ENCODE data around the gene HPCAL4. TPM values are rescaled to one million over a fixed set of nuclear protein-coding genes. Genes with fewer than 3 reads are reported as not detected.

The HPCAL4 gene
- total and polyA plus RNA-seq, 2 donors (not counting 1 experiment from before 2014, with no cell fraction given) = not detected

DNA sequence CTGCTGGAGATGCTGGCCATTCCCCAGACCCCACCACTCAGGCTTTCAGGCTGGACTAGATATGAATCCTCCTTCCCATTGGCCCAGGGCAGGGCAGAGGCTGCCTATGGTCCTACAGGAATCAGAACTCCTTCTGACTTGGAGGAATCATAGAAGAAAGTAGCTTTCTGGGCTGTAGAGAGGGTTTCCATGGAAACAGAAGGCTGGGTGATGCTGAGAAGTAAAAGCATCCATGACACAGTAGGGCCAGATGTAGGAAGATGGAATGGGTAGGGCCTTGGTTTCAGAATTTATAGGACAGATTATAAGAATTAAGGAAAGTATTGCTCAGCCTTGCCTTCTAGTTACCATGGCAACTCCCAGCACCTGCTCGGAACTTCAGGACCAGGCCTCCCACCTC lies 28.4 kb downstream of the HPCAL4 start:
- no peaks in the 10 kb centered on the region for H3K79me2 ChIP-seq (ENCODE audit: control insufficient read depth, insufficient read depth, low read length)
- no peaks in the 10 kb centered on the region for H3K36me3 ChIP-seq (ENCODE audit: control insufficient read depth, insufficient read depth, low read length)
- peaks cover 16% of the 10 kb centered on the region for H3K27me3 ChIP-seq (ENCODE audit: control insufficient read depth, insufficient read depth, low read length)
- H3K4me3 ChIP-seq (replicated peaks in 1 of 4; ENCODE audit: control extremely low read depth in 1 of 4, insufficient read depth in 1 of 4, low read depth in 3 of 4, low read length in 4 of 4) = no peak overlapping the region
- no peak overlapping the region for H3K27ac ChIP-seq (ENCODE audit: insufficient read depth, low read length)
- peaks cover under 1% of the 10 kb centered on the region for H3K4me1 ChIP-seq (ENCODE audit: control insufficient read depth, extremely low read depth, insufficient read depth, low read length)
- H3K4me2 ChIP-seq (ENCODE audit: extremely low read depth, insufficient read depth, low read length) = no peak overlapping the region
- H3K9ac ChIP-seq (ENCODE audit: insufficient read depth, low read length) = no peak overlapping the region
- H3K9me3 ChIP-seq (ENCODE audit: control insufficient read depth, insufficient read depth, low read depth, low read length) = no peaks in the 10 kb centered on the region
- DNase-seq (ENCODE audit: low read depth in 2 of 2) = no peak
- H2AFZ ChIP-seq (ENCODE audit: low read length) = no peak overlapping the region
- TF ChIP-seq EZH2 (IDR thresholded peaks at IDR 0.05; ENCODE audit: low read length, missing control alignments) = no peak
- H4K20me1 ChIP-seq (ENCODE audit: control insufficient read depth, extremely low read depth, insufficient read depth, low read length) = no peaks in the 10 kb centered on the region

DNA sequence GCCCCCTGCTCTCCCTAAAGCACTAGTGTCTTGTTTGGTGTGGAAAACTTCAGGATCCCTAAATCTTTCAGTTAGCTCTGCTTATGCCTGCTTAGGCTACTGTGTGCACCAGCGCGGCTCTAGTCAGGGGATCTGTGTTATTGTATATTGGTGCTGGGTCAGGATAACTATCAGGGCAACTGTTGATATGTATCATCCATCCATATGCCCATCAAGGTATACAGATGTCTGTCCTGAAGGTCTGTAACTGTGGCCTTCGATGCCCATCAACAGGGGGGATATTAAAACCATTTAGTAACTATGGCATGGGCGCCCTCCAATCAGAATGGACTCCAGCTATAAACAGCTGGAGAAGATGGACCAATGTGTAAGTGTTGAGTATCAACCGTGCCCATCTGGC lies 31.7 kb downstream of the HPCAL4 start:
- Histone ChIP-seq H3K4me1 (ENCODE audit: control insufficient read depth, extremely low read depth, insufficient read depth, low read length) (peaks cover 4% of the 10 kb centered on the region), H3K27me3 (ENCODE audit: control insufficient read depth, insufficient read depth, low read length) (peaks cover 16% of the 10 kb centered on the region), H3K4me2 (ENCODE audit: extremely low read depth, insufficient read depth, low read length) (no peak overlapping the region), H3K9ac (ENCODE audit: insufficient read depth, low read length) (no peak overlapping the region), H3K79me2 (ENCODE audit: control insufficient read depth, insufficient read depth, low read length) (no peaks in the 10 kb centered on the region), H3K4me3 (replicated peaks in 1 of 4; ENCODE audit: control extremely low read depth in 1 of 4, insufficient read depth in 1 of 4, low read depth in 3 of 4, low read length in 4 of 4) (no peak overlapping the region), H2AFZ (ENCODE audit: low read length) (no peak overlapping the region), H3K27ac (ENCODE audit: insufficient read depth, low read length) (no peak overlapping the region), H3K36me3 (ENCODE audit: control insufficient read depth, insufficient read depth, low read length) (no peaks in the 10 kb centered on the region), H4K20me1 (ENCODE audit: control insufficient read depth, extremely low read depth, insufficient read depth, low read length) (no peaks in the 10 kb centered on the region), H3K9me3 (ENCODE audit: control insufficient read depth, insufficient read depth, low read depth, low read length) (no peaks in the 10 kb centered on the region)
- no peak for DNase-seq (ENCODE audit: low read depth in 2 of 2)
- no peak for TF ChIP-seq EZH2 (IDR thresholded peaks at IDR 0.05; ENCODE audit: low read length, missing control alignments)
- TF ChIP-seq, protein P1, sequence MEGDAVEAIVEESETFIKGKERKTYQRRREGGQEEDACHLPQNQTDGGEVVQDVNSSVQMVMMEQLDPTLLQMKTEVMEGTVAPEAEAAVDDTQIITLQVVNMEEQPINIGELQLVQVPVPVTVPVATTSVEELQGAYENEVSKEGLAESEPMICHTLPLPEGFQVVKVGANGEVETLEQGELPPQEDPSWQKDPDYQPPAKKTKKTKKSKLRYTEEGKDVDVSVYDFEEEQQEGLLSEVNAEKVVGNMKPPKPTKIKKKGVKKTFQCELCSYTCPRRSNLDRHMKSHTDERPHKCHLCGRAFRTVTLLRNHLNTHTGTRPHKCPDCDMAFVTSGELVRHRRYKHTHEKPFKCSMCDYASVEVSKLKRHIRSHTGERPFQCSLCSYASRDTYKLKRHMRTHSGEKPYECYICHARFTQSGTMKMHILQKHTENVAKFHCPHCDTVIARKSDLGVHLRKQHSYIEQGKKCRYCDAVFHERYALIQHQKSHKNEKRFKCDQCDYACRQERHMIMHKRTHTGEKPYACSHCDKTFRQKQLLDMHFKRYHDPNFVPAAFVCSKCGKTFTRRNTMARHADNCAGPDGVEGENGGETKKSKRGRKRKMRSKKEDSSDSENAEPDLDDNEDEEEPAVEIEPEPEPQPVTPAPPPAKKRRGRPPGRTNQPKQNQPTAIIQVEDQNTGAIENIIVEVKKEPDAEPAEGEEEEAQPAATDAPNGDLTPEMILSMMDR (conservative IDR thresholded peaks at IDR 0.05 in 1 of 2, IDR thresholded peaks at IDR 0.05 in 1 of 2; ENCODE audit: low read depth in 1 of 2, low read length in 2 of 2) = no peak

DNA sequence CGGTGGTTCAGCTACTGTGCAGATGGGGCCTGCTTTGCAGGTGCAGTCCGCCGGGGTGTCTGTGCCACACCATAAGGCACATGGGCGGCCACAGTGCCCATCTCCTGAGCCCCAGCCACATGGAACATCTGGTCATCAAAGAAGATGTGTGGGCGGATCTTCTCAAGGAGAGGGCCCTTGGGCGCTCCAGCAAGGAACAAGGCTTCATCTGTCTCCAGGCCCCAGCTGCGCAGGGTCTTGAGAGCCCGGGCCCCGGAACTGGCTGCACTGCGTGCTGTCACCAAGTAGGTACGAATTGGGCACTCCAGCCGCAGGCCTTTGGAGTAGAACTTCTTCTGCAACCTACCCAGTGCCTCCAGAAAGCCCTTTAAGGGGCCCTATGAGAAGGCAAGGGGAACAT lies 32.1 kb downstream of the HPCAL4 start:
- H3K4me1 ChIP-seq (ENCODE audit: control insufficient read depth, extremely low read depth, insufficient read depth, low read length) = peaks cover 4% of the 10 kb centered on the region
- no peaks in the 10 kb centered on the region for H4K20me1 ChIP-seq (ENCODE audit: control insufficient read depth, extremely low read depth, insufficient read depth, low read length)
- TF ChIP-seq EZH2 (IDR thresholded peaks at IDR 0.05; ENCODE audit: low read length, missing control alignments) = no peak
- TF ChIP-seq, protein P1 (conservative IDR thresholded peaks at IDR 0.05 in 1 of 2, IDR thresholded peaks at IDR 0.05 in 1 of 2; ENCODE audit: low read depth in 1 of 2, low read length in 2 of 2) = no peak
- no peaks in the 10 kb centered on the region for H3K79me2 ChIP-seq (ENCODE audit: control insufficient read depth, insufficient read depth, low read length)
- H3K9me3 ChIP-seq (ENCODE audit: control insufficient read depth, insufficient read depth, low read depth, low read length) = no peaks in the 10 kb centered on the region
- no peak for DNase-seq (ENCODE audit: low read depth in 2 of 2)
- no peak overlapping the region for H3K9ac ChIP-seq (ENCODE audit: insufficient read depth, low read length)
- no peak overlapping the region for H3K4me2 ChIP-seq (ENCODE audit: extremely low read depth, insufficient read depth, low read length)
- H3K27ac ChIP-seq (ENCODE audit: insufficient read depth, low read length) = no peak overlapping the region
- H2AFZ ChIP-seq (ENCODE audit: low read length) = no peak overlapping the region
- no peaks in the 10 kb centered on the region for H3K36me3 ChIP-seq (ENCODE audit: control insufficient read depth, insufficient read depth, low read length)
- H3K27me3 ChIP-seq (ENCODE audit: control insufficient read depth, insufficient read depth, low read length) = peaks cover 19% of the 10 kb centered on the region
- no peak overlapping the region for H3K4me3 ChIP-seq (replicated peaks in 1 of 4; ENCODE audit: control extremely low read depth in 1 of 4, insufficient read depth in 1 of 4, low read depth in 3 of 4, low read length in 4 of 4)
